ENCODE data around the gene ST6GALNAC3.

GRCh38 chr1:76240316-76240715 lies 165.8 kb downstream of the ST6GALNAC3 start:
- TF ChIP-seq JUNB (IDR thresholded peaks at IDR 0.05) (no peak), POLR2AphosphoS2 (conservative IDR thresholded peaks at IDR 0.05; ENCODE audit: low read length) (no peak), EHF (CRISPR knock-in tag; IDR thresholded peaks at IDR 0.05) (no peak)

Measured in A549 (cell line).